GM12878 (cell line): ENCODE results near the gene ANKRD23.

ENCODE experiments used
- ATF2 ChIP-seq: IDR thresholded peaks from 2 replicates; pipeline ENCODE4 v1.6.1; 2012; ENCODE audit warnings: low read length, inconsistent platforms
- CEBPB ChIP-seq, 2 experiments: fragments of 150-350 bp in 1 of 2; IDR thresholded peaks; 2 replicates each; pipeline ENCODE4 v1.6.1; 2012 to 2014; ENCODE audit warnings: low read depth in 2 of 2, low read length in 2 of 2, borderline replicate concordance in 1 of 2, inconsistent platforms in 1 of 2
- CREB1 ChIP-seq: IDR thresholded peaks from 2 replicates; pipeline ENCODE4 v1.6.1; 2012; ENCODE audit warnings: low read depth, mild to moderate bottlenecking, inconsistent platforms
- CTCF ChIP-seq, 3 experiments: IDR thresholded peaks in 2 of 3; conservative IDR thresholded peaks in 1 of 3; 2 replicates each; pipeline ENCODE4 v1.5.1; 2011; ENCODE audit warnings: low read depth in 3 of 3, low read length in 3 of 3, mild to moderate bottlenecking in 3 of 3, control low read depth in 2 of 3, moderate library complexity in 2 of 3, inconsistent platforms in 1 of 3, mixed read lengths in 1 of 3; ENCODE audit not compliant: control insufficient read depth in 2 of 3, insufficient read depth in 1 of 3; ENCODE audit errors: extremely low read depth in 1 of 3
- FOXK2 ChIP-seq: fragments of 450-650 bp; IDR thresholded peaks from 2 replicates; pipeline ENCODE4 v1.6.1; 2017; ENCODE audit warnings: mild to moderate bottlenecking, moderate library complexity
- HDAC2 ChIP-seq: fragments of 200-600 bp; sonication (generic); IDR thresholded peaks from 2 replicates; pipeline ENCODE4 v1.6.1; 2017
- NRF1 ChIP-seq: conservative IDR thresholded peaks from 2 replicates; pipeline ENCODE4 v1.6.1; 2011; ENCODE audit warnings: mild to moderate bottlenecking, low read depth, low read length, improper control_type of control experiment
- PML ChIP-seq: IDR thresholded peaks from 2 replicates; pipeline ENCODE4 v1.6.1; 2012; ENCODE audit warnings: low read length, inconsistent platforms
- POLR2AphosphoS5 ChIP-seq: IDR thresholded peaks from 2 replicates; pipeline ENCODE4 v1.6.1; 2011; ENCODE audit warnings: mild to moderate bottlenecking, low read length, inconsistent platforms
- SREBF1 ChIP-seq: IDR thresholded peaks from 2 replicates; pipeline ENCODE4 v1.6.1; 2012; ENCODE audit warnings: mild to moderate bottlenecking, low read length
- STAT3 ChIP-seq: IDR thresholded peaks from 2 replicates; pipeline ENCODE4 v1.6.1; 2011; ENCODE audit warnings: low read depth, low read length, improper control_type of control experiment
- TCF12 ChIP-seq: IDR thresholded peaks from 2 replicates; pipeline ENCODE4 v1.6.1; 2011; ENCODE audit warnings: low read depth, mild to moderate bottlenecking, low read length
- TCF7 ChIP-seq: IDR thresholded peaks from 2 replicates; pipeline ENCODE4 v1.6.1; 2014; ENCODE audit warnings: antibody characterized with exemption, borderline replicate concordance

- no peak for TF ChIP-seq FOXK2
- TF ChIP-seq CTCF (IDR thresholded peaks at IDR 0.05 in 2 of 3, conservative IDR thresholded peaks at IDR 0.05 in 1 of 3; ENCODE audit: control insufficient read depth in 2 of 3, extremely low read depth in 1 of 3, insufficient read depth in 1 of 3, low read depth in 3 of 3, low read length in 3 of 3): no peak
- no peak for TF ChIP-seq HDAC2
- no peak for TF ChIP-seq CEBPB (IDR thresholded peaks at IDR 0.05; ENCODE audit: borderline replicate concordance in 1 of 2, low read depth in 2 of 2, low read length in 2 of 2)
- TF ChIP-seq CREB1: no peak
- TF ChIP-seq TCF7: no peak
- no peak for TF ChIP-seq NRF1
- no peak for TF ChIP-seq SREBF1
- no peak for TF ChIP-seq ATF2
- TF ChIP-seq TCF12: no peak
- TF ChIP-seq POLR2AphosphoS5: no peak
- no peak for TF ChIP-seq STAT3
- no peak for TF ChIP-seq PML
Measured at GRCh38 chr2:96873651-96874096, 29.9 kb upstream of the ANKRD23 start.
